Suprapubic skin (tissue), 4 donors: Measurements from ENCODE around the gene TMEM126B.

Source experiments
- EP300 ChIP-seq: sonication (generic); formaldehyde crosslinking; IDR thresholded peaks from one replicate; pipeline ENCODE4 v1.6.1; 2017; ENCODE audit warnings: antibody characterized with exemption
- POLR2A ChIP-seq, 2 donors: fragments of 450-650 bp; IDR thresholded peaks; one replicate each; pipeline ENCODE4 v1.6.1; 2017; ENCODE audit warnings: antibody characterized with exemption in 2 of 2, mild to moderate bottlenecking in 2 of 2, moderate library complexity in 2 of 2
- POLR2AphosphoS5 ChIP-seq, 3 donors: sonication (generic); formaldehyde crosslinking; IDR thresholded peaks; one replicate each; pipeline ENCODE4 v1.6.1; 2017; ENCODE audit warnings: antibody characterized with exemption in 3 of 3
- TF ChIP-seq, protein P1 (sequence below), 2 donors: fragments of 200-600 bp in 1 of 2; fragments of 450-650 bp in 1 of 2; sonication (generic) in 1 of 2; IDR thresholded peaks; one replicate each; pipeline ENCODE4 v1.5.1; 2016 to 2019; ENCODE audit warnings: antibody characterized with exemption in 2 of 2, mild to moderate bottlenecking in 1 of 2, moderate library complexity in 1 of 2

DNA sequence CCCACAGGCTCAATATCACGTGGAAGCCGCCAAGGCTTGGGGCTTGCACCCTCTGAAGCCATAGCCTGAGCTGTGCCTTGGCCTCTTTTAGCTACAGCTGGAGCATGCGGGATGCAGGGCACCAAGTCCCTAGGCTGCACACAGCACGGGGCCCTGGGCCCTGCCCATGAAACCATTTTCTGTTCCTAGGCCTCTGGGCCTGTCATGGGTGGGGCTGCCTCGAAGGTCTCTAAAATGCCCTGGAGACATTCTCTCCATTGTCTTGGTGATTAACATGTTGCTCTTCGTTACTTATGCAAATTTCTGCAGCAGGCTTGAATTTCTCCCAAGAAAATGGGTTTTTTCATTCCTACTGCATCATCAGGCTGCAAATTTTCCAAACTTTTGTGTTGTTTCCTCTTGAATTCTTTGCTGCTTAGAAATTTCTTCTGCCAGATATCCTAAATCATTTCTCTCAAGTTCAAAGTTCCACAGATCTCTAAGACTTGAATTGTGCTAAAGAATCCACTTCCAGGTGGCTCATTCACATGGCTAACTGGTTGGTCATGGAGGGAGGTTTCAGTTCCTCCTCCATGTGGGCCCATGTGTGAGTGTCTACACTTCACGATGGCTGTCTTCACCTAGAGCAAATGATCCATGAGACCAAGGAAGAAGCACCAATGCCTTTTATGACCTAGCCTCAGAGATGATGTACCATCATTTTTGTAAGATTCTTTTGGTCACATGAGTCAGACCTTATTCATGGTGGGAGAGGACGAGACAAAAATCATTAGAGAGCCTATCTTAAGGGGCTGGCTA is 43.9 kb downstream of the TMEM126B start:
- TF ChIP-seq, protein P1, sequence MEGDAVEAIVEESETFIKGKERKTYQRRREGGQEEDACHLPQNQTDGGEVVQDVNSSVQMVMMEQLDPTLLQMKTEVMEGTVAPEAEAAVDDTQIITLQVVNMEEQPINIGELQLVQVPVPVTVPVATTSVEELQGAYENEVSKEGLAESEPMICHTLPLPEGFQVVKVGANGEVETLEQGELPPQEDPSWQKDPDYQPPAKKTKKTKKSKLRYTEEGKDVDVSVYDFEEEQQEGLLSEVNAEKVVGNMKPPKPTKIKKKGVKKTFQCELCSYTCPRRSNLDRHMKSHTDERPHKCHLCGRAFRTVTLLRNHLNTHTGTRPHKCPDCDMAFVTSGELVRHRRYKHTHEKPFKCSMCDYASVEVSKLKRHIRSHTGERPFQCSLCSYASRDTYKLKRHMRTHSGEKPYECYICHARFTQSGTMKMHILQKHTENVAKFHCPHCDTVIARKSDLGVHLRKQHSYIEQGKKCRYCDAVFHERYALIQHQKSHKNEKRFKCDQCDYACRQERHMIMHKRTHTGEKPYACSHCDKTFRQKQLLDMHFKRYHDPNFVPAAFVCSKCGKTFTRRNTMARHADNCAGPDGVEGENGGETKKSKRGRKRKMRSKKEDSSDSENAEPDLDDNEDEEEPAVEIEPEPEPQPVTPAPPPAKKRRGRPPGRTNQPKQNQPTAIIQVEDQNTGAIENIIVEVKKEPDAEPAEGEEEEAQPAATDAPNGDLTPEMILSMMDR (IDR thresholded peaks at IDR 0.05), result no peak
- TF ChIP-seq POLR2A (IDR thresholded peaks at IDR 0.05) (no peak), POLR2AphosphoS5 (IDR thresholded peaks at IDR 0.05) (no peak), EP300 (no peak)
